ENCODE results near the gene TRIAP1.

The TRIAP1 gene

DNA sequence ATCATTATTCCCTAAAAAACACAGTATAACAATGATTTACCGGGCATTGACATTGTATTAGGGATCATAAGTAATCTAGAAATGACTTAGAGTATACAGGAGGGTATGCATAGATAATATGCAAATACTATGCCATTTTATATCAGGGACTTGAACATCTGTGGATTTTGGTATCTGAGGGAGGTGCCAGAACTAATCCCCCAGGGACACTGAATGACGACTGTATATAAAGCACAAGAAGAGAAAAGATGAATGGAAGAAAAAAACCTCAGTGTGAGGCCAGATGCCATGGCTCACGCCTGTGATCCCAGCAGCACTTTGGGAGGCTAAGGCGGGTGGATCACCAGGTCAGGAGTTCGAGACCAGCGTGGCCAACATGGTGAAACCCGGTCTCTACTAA lies 33.8 kb downstream of the TRIAP1 start:
- H3K4me1 ChIP-seq (ENCODE audit: control insufficient read depth, insufficient read depth, low read length, poor library complexity, severe bottlenecking), result no peaks in the 10 kb centered on the region
- H3K27me3 ChIP-seq (replicated peaks; ENCODE audit: control insufficient read depth, insufficient read depth, low read length, poor library complexity, severe bottlenecking), result no peaks in the 10 kb centered on the region
- H3K4me3 ChIP-seq (ENCODE audit: insufficient read depth, low read depth, low read length, poor library complexity, severe bottlenecking), result no peak overlapping the region
- no peak overlapping the region for H3K27ac ChIP-seq (ENCODE audit: insufficient read depth, low read length, poor library complexity, severe bottlenecking)
- H3K36me3 ChIP-seq (ENCODE audit: control insufficient read depth, insufficient read depth, low read length), result no peaks in the 10 kb centered on the region
- DNase-seq, result no peak
- H3K9me3 ChIP-seq (ENCODE audit: control insufficient read depth, low read length), result no peaks in the 10 kb centered on the region

DNA sequence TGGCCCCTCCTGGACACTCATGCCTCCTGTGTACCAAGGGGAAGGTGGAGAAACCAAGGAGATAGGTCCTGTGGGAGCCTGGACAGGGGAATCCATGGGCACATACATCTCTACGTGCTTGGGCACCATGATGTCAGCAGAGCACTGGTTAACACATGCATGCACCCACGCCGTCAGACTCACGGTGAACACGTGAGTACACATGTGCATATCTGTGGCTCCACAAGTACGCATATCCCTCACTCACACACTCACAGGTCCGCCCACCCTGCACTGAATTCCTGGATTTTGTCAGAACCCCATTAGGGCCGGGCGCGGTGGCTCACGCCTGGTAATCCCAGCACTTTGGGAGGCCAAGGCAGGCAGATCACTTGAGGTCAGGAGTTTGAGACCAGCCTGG lies 37.4 kb downstream of the TRIAP1 start:
- DNase-seq, result no peak
- H3K4me3 ChIP-seq (ENCODE audit: insufficient read depth, low read depth, low read length, poor library complexity, severe bottlenecking), result no peak overlapping the region
- no peak overlapping the region for H3K27ac ChIP-seq (ENCODE audit: insufficient read depth, low read length, poor library complexity, severe bottlenecking)
- no peaks in the 10 kb centered on the region for H3K4me1 ChIP-seq (ENCODE audit: control insufficient read depth, insufficient read depth, low read length, poor library complexity, severe bottlenecking)
- no peaks in the 10 kb centered on the region for H3K27me3 ChIP-seq (replicated peaks; ENCODE audit: control insufficient read depth, insufficient read depth, low read length, poor library complexity, severe bottlenecking)
- no peaks in the 10 kb centered on the region for H3K9me3 ChIP-seq (ENCODE audit: control insufficient read depth, low read length)
- no peaks in the 10 kb centered on the region for H3K36me3 ChIP-seq (ENCODE audit: control insufficient read depth, insufficient read depth, low read length)

- Histone ChIP-seq H3K4me3 (ENCODE audit: insufficient read depth, low read depth, low read length, poor library complexity, severe bottlenecking) (no peak overlapping the region), H3K27ac (ENCODE audit: insufficient read depth, low read length, poor library complexity, severe bottlenecking) (no peak overlapping the region), H3K9me3 (ENCODE audit: control insufficient read depth, low read length) (no peaks in the 10 kb centered on the region), H3K4me1 (ENCODE audit: control insufficient read depth, insufficient read depth, low read length, poor library complexity, severe bottlenecking) (no peaks in the 10 kb centered on the region), H3K27me3 (replicated peaks; ENCODE audit: control insufficient read depth, insufficient read depth, low read length, poor library complexity, severe bottlenecking) (peaks cover 6% of the 10 kb centered on the region), H3K36me3 (ENCODE audit: control insufficient read depth, insufficient read depth, low read length) (no peaks in the 10 kb centered on the region)
- no peak for DNase-seq
Observed at GRCh38 chr12:120406553-120406952, 39.6 kb downstream of the TRIAP1 start.

- no peaks in the 10 kb centered on the region for H3K4me1 ChIP-seq (ENCODE audit: control insufficient read depth, insufficient read depth, low read length, poor library complexity, severe bottlenecking)
- DNase-seq, result no peak
- H3K27ac ChIP-seq (ENCODE audit: insufficient read depth, low read length, poor library complexity, severe bottlenecking), result no peak overlapping the region
- H3K4me3 ChIP-seq (ENCODE audit: insufficient read depth, low read depth, low read length, poor library complexity, severe bottlenecking), result no peak overlapping the region
- H3K36me3 ChIP-seq (ENCODE audit: control insufficient read depth, insufficient read depth, low read length), result no peaks in the 10 kb centered on the region
- H3K27me3 ChIP-seq (replicated peaks; ENCODE audit: control insufficient read depth, insufficient read depth, low read length, poor library complexity, severe bottlenecking), result peaks cover 6% of the 10 kb centered on the region
- H3K9me3 ChIP-seq (ENCODE audit: control insufficient read depth, low read length), result no peaks in the 10 kb centered on the region
Observed at GRCh38 chr12:120406069-120406468, 40.1 kb downstream of the TRIAP1 start.

DNA sequence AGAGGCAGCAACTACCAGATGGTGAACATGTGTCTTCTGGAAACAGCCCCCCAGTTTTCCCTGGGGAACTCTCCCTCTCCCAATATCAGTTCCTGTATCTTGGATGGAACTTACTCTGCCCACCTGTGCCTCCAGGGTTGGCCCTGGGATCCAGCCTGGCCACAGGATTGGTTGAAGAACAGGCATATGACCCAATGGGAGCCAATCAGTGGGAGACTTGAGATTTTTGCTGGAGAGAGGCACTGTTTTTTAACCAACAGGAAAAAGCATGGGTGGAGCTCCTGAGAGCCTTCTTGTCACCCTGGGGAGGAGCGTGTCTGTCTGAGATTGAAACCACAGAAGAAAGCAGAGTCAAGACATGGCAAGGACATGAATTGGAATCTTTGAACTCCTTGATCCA lies 41.9 kb downstream of the TRIAP1 start:
- H3K27me3 ChIP-seq (replicated peaks; ENCODE audit: control insufficient read depth, insufficient read depth, low read length, poor library complexity, severe bottlenecking), result peaks cover 6% of the 10 kb centered on the region
- no peaks in the 10 kb centered on the region for H3K36me3 ChIP-seq (ENCODE audit: control insufficient read depth, insufficient read depth, low read length)
- H3K27ac ChIP-seq (ENCODE audit: insufficient read depth, low read length, poor library complexity, severe bottlenecking), result no peak overlapping the region
- DNase-seq, result no peak
- no peaks in the 10 kb centered on the region for H3K4me1 ChIP-seq (ENCODE audit: control insufficient read depth, insufficient read depth, low read length, poor library complexity, severe bottlenecking)
- no peaks in the 10 kb centered on the region for H3K9me3 ChIP-seq (ENCODE audit: control insufficient read depth, low read length)
- H3K4me3 ChIP-seq (ENCODE audit: insufficient read depth, low read depth, low read length, poor library complexity, severe bottlenecking), result no peak overlapping the region

- Histone ChIP-seq H3K27me3 (replicated peaks; ENCODE audit: control insufficient read depth, insufficient read depth, low read length, poor library complexity, severe bottlenecking) (peaks cover 6% of the 10 kb centered on the region), H3K9me3 (ENCODE audit: control insufficient read depth, low read length) (no peaks in the 10 kb centered on the region), H3K36me3 (ENCODE audit: control insufficient read depth, insufficient read depth, low read length) (no peaks in the 10 kb centered on the region), H3K27ac (ENCODE audit: insufficient read depth, low read length, poor library complexity, severe bottlenecking) (no peak overlapping the region), H3K4me3 (ENCODE audit: insufficient read depth, low read depth, low read length, poor library complexity, severe bottlenecking) (no peak overlapping the region), H3K4me1 (ENCODE audit: control insufficient read depth, insufficient read depth, low read length, poor library complexity, severe bottlenecking) (no peaks in the 10 kb centered on the region)
- no peak for DNase-seq
Observed at GRCh38 chr12:120403869-120404268, 42.3 kb downstream of the TRIAP1 start.

DNA sequence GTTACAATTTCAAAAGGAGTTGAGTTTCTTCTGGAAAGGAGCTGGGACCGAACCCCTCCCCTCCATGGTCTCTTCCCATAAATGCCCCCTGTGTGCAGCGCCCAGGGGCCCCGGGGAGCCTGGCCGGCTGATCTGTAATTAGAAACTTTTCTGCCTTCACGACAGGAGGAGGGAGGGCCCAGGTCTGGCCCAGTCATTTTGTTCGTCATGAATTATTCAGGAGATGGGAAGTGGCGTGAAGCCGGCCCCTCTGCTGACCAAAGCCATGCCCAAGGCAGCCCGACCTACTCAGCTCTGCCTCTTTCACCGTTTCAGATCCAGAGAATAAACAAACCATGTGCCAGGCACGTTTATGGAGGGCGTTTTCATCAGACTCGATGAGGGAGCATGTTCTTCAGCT lies 44.0 kb downstream of the TRIAP1 start:
- no peak overlapping the region for H3K4me3 ChIP-seq (ENCODE audit: insufficient read depth, low read depth, low read length, poor library complexity, severe bottlenecking)
- no peaks in the 10 kb centered on the region for H3K36me3 ChIP-seq (ENCODE audit: control insufficient read depth, insufficient read depth, low read length)
- H3K4me1 ChIP-seq (ENCODE audit: control insufficient read depth, insufficient read depth, low read length, poor library complexity, severe bottlenecking), result no peaks in the 10 kb centered on the region
- peaks cover 6% of the 10 kb centered on the region for H3K27me3 ChIP-seq (replicated peaks; ENCODE audit: control insufficient read depth, insufficient read depth, low read length, poor library complexity, severe bottlenecking)
- H3K9me3 ChIP-seq (ENCODE audit: control insufficient read depth, low read length), result no peaks in the 10 kb centered on the region
- H3K27ac ChIP-seq (ENCODE audit: insufficient read depth, low read length, poor library complexity, severe bottlenecking), result no peak overlapping the region
- no peak for DNase-seq

DNA sequence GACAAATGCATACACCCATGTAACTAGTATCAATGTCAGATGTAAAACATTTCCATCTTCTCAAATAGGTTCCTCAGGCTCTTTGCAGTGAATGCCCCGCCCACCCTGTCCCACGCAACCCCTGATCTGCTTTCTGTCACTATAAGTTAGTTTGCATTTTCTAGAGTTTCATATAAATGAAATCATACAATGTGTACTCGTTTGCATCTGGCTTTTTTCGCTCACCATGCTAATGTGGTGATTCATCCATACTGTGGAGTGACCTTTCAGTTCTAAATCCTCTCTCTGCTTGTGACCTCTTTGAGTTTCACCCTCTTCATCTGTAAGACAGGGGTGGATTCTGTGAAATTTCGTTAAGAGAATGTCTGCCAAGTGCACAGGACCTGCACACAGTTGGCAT lies 46.7 kb downstream of the TRIAP1 start:
- Histone ChIP-seq H3K9me3 (ENCODE audit: control insufficient read depth, low read length) (no peaks in the 10 kb centered on the region), H3K27ac (ENCODE audit: insufficient read depth, low read length, poor library complexity, severe bottlenecking) (no peak overlapping the region), H3K4me1 (ENCODE audit: control insufficient read depth, insufficient read depth, low read length, poor library complexity, severe bottlenecking) (no peaks in the 10 kb centered on the region), H3K4me3 (ENCODE audit: insufficient read depth, low read depth, low read length, poor library complexity, severe bottlenecking) (no peak overlapping the region), H3K27me3 (replicated peaks; ENCODE audit: control insufficient read depth, insufficient read depth, low read length, poor library complexity, severe bottlenecking) (peaks cover 6% of the 10 kb centered on the region), H3K36me3 (ENCODE audit: control insufficient read depth, insufficient read depth, low read length) (no peaks in the 10 kb centered on the region)
- DNase-seq, result no peak

DNA sequence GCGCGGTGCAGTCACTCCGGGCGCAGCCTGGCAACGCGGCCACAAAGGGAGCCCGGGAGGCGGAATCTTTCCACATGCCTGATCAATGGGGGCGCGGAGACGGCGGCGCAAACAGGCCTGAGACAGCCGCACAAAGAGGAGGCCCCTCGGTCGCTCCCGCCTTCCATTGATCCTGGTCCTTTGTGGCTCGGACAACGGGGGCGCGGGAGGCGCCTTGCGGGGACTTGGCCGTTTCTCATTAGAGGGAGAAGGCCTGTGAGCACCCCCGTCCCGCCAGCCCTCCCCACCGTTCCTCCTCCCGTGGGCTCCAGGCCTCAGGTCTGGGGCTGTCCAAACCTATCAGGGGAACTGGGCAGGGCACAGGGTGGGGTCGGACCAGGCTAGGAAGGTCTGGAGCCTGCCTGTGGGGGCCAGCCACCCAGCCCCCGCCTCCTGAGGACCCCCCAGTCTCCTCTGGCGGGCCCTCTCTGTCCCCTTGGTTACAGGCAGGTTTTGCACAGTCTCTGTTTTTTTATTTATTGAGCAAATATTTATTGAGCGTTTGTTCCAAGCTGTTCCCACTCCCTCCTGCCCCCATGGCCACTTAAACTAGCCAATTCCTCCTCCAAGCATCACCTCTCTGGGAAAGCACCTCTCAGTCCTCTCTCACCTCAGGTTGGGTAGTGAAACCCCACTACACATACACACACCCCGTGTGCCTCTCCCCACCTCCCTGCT lies 48.2 kb downstream of the TRIAP1 start:
- peaks cover 6% of the 10 kb centered on the region for H3K27me3 ChIP-seq (replicated peaks; ENCODE audit: control insufficient read depth, insufficient read depth, low read length, poor library complexity, severe bottlenecking)
- no peak overlapping the region for H3K27ac ChIP-seq (ENCODE audit: insufficient read depth, low read length, poor library complexity, severe bottlenecking)
- H3K4me3 ChIP-seq (ENCODE audit: insufficient read depth, low read depth, low read length, poor library complexity, severe bottlenecking), result no peak overlapping the region
- no peak for DNase-seq
- H3K9me3 ChIP-seq (ENCODE audit: control insufficient read depth, low read length), result no peaks in the 10 kb centered on the region
- no peaks in the 10 kb centered on the region for H3K36me3 ChIP-seq (ENCODE audit: control insufficient read depth, insufficient read depth, low read length)
- no peaks in the 10 kb centered on the region for H3K4me1 ChIP-seq (ENCODE audit: control insufficient read depth, insufficient read depth, low read length, poor library complexity, severe bottlenecking)

DNA sequence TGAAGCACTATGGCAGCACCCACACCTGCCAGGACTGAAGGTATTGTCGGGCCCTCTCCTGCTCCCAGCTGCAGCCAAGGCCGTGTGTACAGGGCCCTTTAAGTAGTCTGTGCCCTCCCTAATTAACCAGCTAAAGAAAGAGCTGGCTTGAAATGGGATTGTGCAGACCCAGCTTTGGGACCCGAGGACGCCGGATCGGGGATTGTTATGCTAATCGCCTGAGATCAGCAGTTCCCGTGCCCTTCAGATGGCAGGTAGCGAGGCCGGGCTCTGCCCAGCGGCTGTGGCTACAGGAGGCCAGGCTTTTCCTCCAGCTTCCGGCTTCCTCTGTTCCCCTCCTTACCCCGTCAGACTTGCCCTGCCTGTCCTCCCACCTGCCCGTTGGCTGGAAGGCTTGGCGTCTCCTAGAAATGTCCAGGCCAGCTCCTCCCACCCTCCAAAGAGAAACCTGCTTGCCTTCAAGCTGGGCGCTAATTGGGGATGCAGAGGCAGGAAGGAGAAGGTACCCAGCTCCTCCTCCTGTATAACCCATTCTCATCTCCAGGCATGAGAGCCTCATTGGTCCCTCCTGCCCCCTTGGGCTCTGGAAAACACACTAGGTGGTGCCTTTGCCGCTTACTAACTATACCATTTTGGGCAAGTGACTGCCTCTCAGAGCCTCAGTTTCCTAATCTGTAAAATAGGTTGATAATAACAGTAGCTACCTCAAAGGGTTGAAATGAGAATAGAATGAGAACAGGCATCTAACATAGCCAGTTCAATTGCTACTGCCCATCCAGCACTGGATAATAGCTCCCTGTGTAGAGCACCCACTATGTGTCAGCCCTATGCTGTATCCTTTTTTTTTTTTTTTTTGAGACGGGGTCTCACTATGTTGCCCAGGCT lies 51.5 kb downstream of the TRIAP1 start:
- Histone ChIP-seq H3K27me3 (replicated peaks; ENCODE audit: control insufficient read depth, insufficient read depth, low read length, poor library complexity, severe bottlenecking) (no peaks in the 10 kb centered on the region), H3K36me3 (ENCODE audit: control insufficient read depth, insufficient read depth, low read length) (no peaks in the 10 kb centered on the region), H3K4me1 (ENCODE audit: control insufficient read depth, insufficient read depth, low read length, poor library complexity, severe bottlenecking) (no peaks in the 10 kb centered on the region), H3K27ac (ENCODE audit: insufficient read depth, low read length, poor library complexity, severe bottlenecking) (no peak overlapping the region), H3K4me3 (ENCODE audit: insufficient read depth, low read depth, low read length, poor library complexity, severe bottlenecking) (no peak overlapping the region), H3K9me3 (ENCODE audit: control insufficient read depth, low read length) (no peaks in the 10 kb centered on the region)
- DNase-seq, result no peak

All from effector memory CD4-positive, alpha-beta T cell (primary cell).